ENCODE data around the gene MPV17.
A peak's percentile ranks its signal among the peaks of the same experiment; 100 is the strongest.
"Not testable (repeated sequence)": the region's sequence is repeated elsewhere in the genome, so short reads cannot be mapped to it uniquely, and the experiment has no call there.

Gene MPV17

DNA sequence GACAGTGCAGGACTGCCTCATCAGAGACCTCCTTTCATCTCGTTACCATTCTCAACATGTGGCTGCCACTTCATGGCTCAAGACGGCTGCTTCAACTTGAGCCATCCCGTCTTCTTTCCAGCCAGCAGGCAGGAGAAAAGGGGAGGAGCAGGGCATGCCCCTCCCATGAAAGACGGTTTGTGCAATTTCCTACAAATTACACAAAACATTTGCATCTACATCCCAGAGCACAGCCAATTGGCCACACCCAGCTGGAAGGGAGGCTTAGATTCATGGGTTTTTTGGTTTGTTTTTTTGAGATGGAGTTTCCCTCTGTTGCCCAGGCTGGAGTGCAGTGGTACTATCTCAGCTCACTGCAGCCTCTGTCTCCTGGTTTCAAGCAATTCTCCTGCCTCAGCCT lies 26.4 kb downstream of the MPV17 start:
- no peak for DNase-seq

DNA sequence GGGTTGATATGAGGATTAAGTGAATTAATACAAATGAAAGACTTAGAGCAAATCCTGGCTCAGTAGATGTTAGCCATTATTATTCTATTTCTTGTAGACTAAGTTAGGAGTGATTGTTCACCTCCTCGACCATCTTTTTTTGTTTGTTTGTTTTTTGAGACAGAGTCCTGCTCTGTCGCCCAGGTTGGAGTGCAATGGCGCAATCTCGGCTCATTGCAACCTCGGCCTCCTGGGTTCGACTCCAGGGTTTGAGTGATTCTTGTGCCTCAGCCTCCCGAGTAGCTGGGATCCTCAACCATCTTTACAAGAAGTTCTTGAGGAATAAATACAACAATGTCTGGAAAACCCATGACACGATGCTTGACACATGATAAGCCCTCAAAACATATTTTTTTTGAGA lies 28.0 kb downstream of the MPV17 start:
- DNase-seq, result no peak

DNA sequence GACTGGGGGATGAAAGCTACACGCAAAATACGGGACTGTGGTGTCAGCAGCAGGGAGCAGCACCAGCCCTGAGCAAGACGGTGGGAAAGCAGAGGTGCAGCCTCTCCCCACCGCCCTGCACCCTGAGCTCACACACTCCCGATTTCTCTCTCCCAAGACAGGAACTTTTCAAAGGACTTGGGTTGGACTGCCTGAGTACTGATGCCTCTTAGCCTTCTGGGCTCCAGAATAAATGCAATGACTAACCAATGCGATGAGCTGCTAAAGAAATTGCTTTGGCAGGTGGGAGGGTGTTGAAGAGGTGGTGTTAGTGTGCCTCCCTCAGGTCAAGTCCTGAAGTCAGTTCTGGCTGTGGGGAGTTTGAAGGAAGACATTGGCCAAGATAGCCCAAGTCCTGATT lies 31.0 kb downstream of the MPV17 start:
- no peak for DNase-seq

DNA sequence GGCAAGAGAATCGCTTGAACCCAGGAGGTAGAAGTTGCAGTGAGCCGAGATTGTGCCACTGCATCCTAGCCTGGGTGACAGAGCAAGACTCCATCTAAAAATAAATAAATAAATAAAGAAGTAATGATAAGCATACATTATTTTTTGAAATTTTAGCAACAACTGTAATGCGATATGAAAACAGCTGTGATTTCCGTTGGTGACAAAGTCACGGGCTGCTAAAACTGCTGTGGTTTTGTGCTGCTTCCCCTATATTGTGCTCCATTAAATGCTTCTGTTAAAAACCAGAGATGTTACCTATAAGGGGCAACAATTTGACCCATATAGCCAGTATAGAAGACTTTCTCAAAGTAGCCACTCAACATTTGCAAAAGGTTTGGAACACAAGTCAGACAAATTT lies 32.3 kb downstream of the MPV17 start:
- no peak for DNase-seq

DNA sequence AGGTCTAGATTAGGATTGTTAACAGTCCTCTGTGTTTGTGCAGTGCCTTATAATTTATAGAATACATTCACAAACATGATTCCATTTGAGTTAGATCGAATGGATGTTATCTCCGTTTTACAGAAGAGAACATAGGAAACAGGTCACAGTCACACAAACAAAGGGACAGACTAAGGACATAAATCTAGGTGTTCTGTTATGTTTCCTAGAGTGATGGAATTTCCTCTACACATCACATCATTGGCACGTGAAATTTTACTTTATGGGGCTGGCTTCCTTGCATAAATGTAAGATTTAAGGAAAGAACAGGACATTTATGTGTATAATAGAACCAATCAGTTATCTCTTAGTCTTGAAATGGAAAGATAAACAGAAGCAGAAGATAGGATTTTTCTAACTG lies 34.3 kb downstream of the MPV17 start:
- no peak for DNase-seq

DNA sequence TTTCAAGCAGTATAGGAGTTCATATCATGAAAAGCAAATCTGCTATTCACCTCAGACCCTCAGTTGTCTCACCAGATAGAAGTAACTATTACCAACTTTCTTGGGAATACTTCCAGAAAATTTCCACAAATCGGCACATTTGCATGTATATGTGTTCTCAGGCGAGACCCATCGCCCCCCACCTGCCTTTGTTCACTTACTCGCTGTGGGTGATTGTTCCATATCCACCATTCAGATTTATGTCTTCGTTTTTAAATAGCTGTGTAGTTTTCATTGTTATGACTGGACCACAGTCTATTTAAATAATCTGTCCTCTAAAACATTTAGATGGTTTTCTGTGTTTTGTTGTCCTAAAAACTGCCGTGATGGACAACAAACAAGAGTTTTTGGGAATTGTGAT lies 37.4 kb downstream of the MPV17 start:
- DNase-seq, result no peak

DNA sequence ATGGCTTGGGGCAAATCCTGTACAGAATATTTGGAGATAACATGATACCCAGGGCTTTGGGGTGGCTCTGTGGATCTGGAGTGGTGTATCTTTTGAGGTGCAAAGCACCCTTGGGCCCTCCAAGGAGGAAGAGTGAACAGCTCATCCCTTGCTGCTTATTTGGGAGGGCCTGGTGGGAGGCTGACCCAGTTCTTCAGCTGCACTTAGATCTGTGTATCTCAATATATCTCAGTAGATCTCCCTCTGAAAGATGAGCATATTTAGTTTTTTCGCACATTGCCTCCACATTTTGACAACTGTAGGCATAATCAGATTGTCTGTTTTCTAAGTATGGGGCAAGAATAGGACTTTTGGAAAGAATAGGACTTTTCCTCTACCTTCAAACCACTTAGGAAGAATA lies 37.9 kb downstream of the MPV17 start:
- no peak for DNase-seq

DNA sequence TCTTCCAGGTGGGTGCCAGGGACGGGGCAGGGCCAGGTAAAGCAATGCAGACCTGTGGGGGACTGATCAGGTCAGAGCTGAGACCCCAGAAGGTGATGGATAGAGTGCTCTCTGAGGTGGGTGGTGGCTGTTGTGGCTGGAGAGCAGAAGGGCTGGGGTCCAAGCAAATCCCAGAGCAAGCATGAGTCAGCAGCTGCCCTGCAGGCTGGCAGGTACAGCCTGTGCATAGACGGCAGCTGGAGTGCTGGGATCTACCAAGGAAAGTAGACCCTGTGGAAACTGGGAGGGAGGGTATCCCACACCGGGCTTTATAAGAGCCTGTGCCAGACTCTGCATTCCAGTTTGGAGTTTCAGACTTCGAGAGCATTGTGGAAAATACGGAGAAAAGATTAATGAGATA lies 40.0 kb downstream of the MPV17 start:
- DNase-seq, result peak; percentile 29

DNA sequence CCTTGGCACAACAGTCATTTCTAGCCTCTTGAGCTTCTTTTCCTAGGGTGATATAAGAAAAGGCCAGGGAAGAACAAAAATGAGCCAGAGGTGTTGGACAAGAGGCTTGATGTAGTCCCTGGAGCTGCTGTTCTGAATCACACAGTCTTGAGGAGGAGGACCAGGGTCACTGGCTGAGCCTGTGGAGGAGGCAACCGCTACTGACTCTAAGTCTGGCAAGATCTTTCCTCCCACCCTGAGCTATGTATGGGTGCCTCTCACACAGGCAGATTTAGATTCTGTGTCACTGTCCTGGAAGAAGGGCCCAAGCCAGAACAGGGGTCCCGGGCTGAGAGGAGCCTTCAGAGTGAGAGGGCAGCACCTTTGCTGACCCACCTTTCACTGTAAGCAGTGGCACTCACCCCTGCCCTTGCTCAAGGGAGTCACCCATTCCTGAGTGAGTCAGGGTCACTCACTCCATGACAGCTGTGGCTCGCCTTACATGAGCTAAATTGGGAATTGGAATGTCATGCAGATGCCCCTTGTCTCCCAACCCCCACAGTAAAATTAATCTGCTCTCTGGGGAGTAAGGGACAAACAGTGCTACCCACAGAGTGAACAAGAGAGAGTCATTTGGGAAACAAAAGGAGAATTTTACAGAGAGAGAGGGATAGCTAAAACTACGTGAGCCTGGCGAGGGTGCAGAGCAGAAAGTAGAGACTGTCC lies 40.9 kb downstream of the MPV17 start, which contains the start of gene TRIM54:
TRIM54 (plus strand) TSS at position 575 of the 705 bp plus-strand sequence. CDS start 303 bp downstream, outside the sequence.
- DNase-seq, result no peak

DNA sequence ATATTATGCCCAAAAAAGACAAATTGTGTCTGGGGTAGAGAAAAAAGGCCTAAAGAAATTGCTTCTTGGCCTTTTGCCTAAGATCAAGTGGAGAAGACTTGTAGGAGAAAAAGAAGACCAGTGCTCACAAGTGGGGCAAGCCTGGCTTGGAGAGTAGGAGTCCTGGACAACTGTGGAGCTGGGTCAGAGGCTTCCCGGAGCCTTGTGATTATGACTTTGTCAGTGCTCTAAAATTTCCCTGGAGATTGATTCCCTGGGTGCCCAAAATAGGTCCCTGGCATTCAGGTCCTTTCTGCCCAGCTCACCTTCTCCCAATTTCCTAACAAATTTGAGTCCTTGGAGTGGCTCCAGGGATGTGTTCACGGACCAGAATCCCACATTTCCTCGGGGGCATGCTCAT lies 41.5 kb downstream of the MPV17 start:
- no peak for DNase-seq

DNA sequence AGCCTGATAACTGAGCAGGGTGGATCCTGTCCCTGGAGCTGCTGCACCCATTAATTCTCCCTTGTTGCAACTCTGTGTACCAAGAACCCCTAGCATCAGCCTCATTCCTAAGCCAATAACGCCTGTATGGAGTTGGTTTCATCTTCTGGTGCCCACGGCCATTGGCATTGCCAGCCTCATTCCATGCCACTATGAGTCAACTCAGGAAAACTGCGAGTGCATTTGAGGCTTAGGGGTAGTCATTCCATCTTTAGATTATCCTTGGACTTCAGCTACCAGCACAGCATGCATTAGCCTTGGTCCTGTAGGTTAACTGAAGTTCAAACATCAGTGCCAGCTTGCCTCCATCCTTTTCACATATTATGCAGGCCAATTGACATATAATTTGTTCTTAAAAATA lies 42.1 kb downstream of the MPV17 start:
- DNase-seq, result no peak

DNA sequence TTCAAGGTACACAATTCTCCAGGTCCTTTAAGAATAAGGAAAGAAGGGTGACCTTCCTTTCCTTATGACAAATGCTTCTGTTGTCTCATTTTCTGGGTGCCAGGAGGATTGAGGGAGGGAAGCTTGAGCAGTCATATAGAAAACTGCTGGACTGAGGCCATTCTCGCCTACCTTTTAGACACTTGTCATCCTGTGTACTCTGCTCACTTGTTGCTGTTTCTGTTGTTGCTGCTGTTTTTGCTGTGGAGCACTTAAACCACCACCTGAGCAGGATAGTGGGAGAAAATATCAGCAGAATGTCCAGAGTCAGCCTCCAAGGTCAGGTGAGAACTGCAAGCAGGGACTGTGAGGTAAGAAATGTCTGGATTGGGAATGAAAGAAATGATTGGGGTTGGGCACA lies 44.9 kb downstream of the MPV17 start:
- no peak for DNase-seq

DNA sequence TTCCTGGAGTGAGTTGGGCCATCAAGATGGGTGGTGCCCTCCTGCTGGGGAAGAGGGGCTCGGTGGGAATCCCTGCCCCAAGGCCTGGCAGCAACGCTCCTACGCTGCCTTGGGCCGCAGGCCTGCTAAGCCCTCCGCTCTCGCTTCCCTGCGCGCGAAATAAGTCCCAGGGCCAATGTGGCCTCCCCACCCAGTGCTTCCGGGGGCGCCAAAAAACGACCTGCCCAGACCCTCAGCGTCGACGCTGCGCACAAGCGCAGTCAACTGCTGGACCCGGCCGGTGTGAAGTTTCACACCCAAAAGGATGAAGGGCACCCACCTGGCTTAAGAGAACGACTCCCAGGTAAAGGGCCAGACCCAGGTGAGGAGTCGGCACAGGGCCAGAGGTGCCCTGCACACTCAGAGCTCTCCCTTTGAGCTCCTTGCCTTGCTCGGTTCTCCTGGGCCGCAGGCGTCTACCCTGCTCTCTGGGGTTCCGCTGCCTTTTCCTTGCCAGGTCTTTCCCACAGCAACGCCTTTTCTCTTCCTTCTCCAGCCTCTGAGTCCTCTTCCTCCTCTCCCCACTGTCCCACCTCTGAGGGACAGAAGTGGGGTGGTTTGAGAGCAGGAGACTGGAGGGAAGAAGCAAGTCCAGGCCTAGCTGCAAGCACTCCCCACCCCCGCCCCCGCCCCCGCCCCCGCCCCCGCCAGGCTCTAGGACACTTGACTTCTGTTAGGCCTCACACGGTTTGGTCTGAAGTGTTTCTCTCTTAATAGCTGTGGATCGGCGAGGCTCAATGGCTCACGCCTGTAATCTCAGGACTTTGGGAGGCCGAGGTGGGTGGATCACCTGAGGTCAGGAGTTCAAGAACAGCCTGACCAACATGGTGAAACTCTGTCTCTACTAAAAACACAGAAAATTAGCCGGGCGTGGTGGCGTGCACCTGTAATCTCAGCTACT lies 47.4 kb downstream of the MPV17 start, which contains the start of gene DNAJC5G:
DNAJC5G (plus strand) TSS at position 223 of the 940 bp plus-strand sequence. CDS start 1,296 bp downstream, outside the sequence.
- no peak for DNase-seq

DNA sequence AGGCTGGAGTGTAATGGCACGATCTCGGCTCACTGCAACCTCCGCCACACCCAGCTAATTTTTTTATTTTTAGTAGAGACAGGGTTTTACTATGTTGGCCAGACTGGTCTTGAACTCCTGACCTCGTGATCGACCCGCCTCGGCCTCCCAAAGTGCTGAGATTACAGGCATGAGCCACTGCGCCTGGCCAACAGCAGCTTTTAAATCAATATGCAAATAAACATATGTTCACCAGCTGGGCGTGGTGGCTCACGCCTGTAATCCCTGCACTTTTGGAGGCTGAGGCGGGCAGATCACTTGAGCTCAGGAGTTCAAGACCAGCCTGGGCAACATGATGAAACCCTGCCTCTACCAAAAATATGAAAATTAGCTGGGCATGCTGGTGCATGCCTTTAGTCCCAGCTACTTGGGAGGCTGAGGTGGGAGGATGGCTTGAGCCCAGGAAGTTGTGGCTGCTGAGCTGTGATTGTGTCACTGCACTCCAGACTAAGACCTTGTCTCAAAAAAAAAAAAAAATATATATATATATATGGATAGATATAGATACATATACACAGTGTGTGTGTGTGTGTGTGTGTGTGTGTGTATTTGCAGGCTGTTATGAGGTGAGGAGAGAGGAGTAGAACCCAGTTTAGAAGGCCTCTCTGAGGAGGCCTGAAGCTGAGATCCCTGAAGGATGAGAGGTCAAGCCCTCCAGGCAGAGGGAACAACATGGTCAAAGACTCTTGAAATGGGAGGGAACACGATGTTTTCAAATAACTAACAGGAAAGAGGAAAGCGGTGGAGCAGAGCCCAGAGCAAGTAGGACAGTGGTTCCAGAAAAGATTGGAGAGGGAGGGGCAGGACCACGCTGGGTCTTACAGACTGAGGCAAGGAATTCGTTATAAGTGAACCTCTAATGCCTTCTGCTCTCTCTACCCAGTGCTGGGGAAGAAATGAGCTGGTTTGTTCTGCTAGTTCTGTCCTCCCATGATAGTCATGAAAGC lies 50.1 kb downstream of the MPV17 start:
- not testable (repeated sequence) for DNase-seq

DNA sequence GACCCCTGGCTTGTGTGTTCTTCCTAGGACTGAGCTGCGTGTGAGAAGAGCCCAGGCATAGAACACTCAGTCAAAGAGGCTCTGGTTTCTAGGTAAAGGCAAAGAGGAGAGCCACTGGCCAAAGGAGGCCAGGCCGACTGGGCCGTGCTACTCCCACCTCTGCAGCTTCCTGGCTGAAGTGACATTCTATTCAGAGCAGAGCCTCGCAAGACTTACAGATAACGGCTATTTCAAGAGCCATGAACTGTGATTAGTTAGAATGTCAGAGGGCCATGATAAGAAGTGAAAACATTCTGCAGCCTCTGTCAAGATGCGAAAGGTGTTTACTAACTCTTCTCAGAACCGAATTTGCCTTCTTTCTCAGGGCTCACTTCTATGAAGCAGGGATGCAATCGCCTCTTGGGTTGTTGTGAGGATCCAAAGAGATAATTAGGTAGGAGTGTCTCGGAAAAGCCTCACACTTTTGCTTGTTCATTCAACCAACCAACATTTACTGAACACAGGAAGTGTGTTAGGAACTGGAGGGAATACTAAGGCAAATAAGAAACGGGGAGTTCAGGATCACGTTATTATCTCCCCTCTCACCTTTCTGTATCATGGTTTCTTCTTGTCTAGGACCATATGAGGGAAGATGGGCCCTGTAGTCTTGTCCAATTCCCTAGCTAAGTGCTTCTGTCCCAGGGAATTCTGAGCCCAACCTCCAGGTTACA lies 51.1 kb downstream of the MPV17 start:
- DNase-seq, result no peak

DNA sequence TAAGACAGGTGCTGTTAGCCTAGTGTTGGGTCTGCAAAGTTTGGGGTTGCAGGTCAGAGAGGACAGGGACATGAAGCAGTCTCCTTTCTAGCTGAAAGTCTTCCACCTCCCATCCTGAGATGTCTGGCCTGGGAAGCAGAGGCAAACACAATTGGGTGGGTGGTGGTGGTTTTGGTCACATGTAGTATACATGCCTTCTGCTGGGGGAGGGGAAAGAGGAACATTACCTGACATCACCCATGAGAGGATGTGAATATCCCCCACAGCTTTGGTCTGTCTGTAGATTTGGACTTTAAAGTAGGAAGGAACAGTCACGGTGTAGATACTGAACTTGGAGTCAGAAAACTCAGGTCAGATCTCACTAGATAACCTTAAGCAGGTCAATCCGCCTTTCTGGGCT lies 52.2 kb downstream of the MPV17 start:
- no peak for DNase-seq

DNA sequence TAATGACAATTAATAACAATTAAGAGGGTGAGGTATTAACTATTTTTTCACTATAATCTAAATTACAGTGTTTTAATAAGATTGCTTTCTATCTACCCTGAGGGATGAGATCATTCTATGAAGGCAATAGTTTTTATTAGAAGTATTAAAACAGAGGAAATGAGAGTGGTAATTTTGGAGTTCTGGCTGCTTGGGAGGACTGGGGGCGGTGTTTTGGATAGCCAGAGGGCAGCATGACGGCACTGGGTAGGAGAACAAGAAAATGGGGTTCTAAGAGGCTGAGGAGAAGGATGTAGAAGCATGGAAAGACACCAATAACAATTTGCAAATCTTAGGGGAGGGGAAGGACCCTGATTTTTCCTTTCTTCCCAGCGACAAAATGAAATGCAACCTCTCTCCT lies 52.8 kb downstream of the MPV17 start:
- no peak for DNase-seq

DNA sequence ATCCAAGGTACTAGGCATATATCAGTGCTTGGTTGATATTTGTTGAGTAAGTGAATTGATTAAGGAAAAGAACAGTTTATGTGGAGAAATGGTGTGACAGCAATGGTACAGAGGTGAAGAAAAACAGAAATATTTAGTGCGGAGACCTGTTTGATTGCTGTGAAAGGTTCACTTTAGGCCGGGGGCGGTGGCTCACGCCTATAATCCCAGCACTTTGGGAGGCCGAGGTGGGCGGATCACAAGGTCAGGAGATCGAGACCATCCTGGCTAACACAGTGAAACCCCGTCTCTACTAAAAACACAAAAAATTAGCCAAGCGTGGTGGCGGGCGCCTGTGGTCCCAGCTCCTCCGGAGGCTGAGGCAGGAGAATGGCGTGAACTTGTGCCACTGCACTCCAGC lies 54.6 kb downstream of the MPV17 start:
- DNase-seq, result not testable (repeated sequence)

DNA sequence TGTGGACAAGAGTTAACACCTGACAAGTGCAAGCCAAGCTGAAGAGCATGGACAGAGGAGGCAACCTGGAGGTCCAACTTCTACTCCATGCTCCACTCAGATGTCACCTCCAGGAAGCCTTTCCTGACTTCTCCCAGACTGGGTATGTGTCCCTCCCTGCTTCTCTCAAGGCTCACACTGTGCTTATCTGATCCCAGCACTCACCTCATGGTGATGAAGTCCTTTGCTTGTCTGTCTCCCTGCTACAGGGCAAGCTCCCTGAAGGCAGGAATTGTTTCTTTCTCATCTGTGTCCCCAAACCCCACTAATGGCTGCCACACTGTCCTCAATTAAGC lies 57.4 kb downstream of the MPV17 start:
- no peak for DNase-seq

DNA sequence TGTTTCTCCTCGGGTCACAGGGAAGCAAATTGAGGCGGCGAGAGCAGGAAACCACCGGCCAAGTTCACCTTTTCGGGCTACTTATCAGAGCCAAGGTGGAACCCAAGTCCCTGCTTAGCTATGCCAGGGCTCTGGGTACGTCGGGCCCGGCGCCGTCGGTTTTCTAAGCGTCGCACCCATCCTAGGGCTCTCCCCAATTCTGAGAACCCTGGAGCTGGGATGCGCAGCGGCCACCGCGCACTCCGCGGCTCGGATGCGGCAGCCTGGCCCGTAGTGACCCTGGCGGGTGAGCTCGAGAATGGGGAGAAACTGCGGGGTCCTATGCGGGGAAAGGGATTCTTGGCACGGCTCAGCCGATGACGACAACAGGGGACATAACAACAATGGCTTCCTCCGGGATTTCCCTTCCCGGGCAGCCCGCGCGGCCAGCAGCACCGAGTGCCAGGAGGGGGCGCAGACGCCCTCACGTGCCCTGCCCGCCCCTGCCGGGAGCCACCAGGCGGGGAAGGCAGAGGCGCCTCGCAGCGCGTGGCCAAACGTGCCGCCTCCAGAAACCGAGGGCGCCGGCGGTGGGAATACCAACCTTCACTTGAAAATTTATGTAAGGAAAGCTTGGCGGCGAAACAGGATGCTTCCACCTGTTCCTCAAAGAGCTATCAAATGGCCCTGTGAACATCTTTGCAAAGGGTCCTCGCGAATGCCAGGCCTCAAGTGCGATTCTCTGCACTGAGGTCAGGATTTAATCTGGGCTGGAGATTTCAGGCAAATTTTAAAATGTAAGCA lies 58.0 kb downstream of the MPV17 start:
- peak; percentile 87 for DNase-seq

DNA sequence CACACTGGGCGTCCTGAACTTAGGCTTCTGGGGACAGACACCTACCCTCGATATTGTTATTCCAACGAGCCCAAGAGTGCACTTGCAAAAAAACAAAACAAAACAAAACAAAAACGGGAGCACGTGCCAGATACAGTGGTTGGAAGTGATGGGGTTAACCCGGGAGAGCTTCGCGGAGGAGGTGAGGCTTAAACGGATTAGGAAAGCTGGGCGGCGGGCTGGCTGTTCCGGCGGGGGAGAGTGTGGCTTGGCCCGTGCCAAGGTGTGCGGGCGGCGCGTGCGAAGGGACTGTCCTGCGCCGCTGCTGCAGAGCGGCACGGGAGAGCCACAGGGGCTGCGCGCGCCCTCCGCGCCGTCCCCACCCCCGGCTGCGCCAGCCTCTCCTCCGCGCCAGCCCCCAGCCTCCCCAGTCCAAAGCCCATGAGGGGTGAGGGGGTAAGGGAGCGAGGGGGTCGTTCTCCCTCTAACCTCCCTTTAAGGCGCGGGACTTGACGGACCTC lies 58.6 kb downstream of the MPV17 start:
- DNase-seq, result peak; percentile 48
